GM18867 (cell line): ENCODE measurements around the gene BICRA.
A peak's percentile ranks its signal among the peaks of the same experiment; 100 is the strongest.
"Not testable (repeated sequence)": the region's sequence is repeated elsewhere in the genome, so short reads cannot be mapped to it uniquely, and the experiment has no call there.

Experiments used
- ATAC-seq: cut with Tn5 transposase; IDR thresholded peaks from one replicate; pipeline ENCODE4 v1.9.1; 2021; ENCODE audit warnings: mild to moderate bottlenecking, moderate library complexity; ENCODE audit not compliant: unreplicated experiment

BICRA gene

GRCh38 chr19:47608969-47609905, at the start of gene BICRA:
BICRA (plus strand) TSS chr19:47609134; CDS start chr19:47673575, 64,441 bp downstream.
- peak; percentile 53 for ATAC-seq

GRCh38 chr19:47560999-47561398, 47.9 kb upstream of the BICRA start:
- no peak for ATAC-seq

DNA sequence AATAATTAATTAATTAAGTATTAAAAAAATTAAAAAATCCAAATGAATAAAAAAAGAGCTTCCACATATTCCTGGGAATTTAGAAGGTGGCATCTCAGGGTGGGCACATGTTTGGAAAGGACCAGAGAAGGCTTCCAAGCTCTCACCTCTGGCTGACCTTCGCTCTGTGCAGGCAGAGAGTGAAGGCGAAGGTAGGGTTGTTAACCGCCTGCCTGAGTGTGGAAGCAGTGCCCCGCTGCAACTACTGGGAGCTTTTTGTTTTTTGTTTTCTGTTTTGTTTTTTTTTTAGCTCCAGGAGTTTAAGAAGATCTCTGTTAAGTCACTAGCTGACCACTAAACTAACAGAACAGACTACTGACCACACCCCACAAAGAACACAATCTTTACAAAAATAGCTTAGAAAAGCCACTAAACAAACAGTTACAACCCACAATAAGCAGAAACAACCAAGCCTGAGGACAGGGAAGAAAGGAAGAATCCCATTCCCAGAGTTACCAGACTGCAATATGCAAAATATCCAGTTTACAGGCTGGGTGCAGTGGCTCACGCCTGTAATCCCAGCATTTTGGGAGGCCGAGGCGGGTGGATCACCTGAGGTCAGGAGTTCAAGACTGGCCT, 47.4 kb upstream of the BICRA start:
- ATAC-seq, result no peak

DNA sequence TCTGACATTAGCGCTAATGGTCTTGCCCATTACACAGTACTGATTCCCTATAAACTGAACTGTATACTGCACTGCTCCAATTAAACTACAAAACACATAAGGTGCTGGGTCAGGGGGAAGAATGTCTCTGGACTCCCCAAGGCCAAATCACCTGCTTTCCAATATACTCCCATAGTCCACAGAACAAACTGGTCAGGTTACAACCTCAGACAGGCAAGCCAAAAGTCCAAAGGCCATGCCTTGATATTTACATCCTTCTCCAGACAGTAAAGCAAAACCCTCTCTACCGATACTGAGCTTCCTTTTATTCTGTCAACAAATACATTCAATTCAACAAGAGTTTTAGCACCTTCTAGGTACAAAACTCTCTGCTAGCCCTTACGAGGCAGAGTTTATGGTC, 44.9 kb upstream of the BICRA start:
- ATAC-seq, result no peak

DNA sequence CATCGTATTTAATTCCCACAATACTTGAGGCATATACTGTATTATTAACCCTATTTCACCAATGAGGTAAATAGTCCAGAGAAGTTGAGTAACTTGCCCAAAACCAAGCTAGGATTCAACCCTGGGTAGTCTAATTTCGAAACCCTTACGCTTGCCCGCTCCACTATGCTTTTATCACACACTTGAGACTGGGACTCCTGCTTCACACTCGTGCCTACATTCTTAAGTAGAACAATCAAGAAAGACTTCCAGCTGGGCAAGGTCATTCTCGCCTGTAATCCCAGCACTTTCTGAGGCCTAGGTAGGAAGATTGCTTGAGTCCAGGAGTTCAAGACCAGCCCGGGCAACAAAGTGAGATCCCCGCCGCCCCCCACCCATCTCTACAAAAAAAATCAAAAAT, 39.6 kb upstream of the BICRA start:
- no peak for ATAC-seq

GRCh38 chr19:47572635-47573034, 36.3 kb upstream of the BICRA start:
- ATAC-seq, result no peak

DNA sequence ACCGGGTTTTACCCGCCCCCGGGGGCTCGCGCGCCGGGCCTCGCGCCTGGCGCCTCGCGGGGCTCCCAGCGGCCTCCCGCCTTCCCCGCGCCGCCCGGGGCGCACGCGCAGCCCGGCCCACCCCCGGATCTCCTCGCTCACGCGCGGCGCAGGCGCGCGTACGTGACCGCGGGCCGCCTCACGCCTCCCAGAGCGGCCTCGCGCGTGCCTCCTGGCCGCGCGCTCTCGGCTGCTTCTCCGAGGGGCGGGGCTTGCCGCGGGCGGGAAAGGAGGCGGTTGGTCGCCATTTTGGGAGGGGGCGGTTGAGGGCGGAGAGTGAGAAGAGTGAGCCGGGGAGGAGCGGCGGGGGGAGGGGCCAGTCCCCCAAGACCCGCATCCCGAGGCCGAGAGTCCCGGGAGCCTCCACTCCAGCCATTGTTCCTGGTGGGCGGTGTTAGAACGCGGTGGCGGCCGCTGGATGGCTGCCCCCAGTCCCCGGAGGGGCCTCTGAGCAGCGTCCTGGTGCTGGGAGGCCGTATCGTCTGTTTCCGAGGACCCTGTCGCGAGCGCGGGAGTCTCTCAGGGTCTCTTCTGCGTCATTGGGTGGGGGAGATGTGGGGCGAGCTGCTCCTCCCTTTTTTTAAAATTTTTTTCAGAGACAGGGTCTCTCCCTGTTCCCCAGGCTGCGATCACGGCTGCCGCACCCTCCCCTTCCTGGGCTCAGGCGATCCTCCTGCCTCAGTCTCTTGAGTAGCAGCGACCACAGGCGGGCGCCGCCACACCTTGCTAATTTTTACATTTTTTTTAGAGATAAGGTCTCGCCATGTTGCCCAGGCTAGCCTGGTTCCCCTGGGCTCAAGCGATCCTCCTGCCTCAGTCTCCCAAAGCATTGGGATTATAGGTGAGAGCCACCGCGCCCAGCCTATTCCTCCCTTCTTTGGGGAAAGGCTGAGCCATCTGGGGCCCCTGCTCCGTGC, 35.6 kb upstream of the BICRA start, which contains the start of gene ZNF541:
ZNF541 (minus strand) TSS at position 78 of the 956 bp plus-strand sequence. CDS start 17,292 bp downstream, outside the sequence.
- no peak for ATAC-seq

- no peak for ATAC-seq
These were observed 28.5 kb upstream of the BICRA start for GRCh38 chr19:47580397-47580796.

- no peak for ATAC-seq
These were observed 27.2 kb upstream of the BICRA start for GRCh38 chr19:47581605-47582319.

GRCh38 chr19:47582320-47582909, 26.5 kb upstream of the BICRA start:
- no peak for ATAC-seq

DNA sequence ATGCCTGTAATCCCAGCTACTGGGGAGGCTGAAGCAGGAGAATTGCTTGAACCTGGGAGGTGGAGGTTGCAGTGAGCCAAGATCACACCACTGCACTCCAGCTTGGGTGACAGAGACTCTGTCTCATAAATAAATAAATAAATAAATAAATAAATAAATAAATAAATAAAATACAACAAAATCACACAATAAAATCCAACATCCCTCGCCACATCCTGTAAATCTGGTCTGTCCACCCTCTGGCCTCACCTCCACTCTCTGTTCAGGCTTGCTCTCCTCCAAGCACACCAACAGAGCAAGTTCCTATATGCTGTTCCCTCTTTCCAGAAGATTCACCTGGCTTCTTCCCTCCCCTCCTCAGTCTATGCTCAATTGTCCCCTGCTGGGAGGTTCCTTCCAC, 25.8 kb upstream of the BICRA start:
- not testable (repeated sequence) for ATAC-seq

DNA sequence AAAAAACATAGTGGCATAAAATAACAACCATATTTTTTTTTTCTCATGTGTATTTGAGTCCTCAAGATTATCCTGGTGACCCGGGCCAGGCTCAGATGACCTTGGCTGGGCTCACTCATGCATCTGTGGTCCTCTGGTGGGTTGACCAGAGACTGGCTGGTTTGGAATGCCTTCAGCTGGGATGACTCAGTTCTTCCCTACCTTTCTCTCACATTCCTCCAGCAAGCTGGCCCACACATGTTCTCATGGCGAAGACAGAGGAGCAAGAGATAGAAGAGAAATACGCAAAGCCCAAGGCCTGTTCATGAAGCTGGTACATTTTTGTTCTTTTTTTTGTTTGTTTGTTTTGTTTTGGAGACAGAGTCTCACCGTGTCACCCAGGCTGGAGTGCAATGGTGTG, 21.6 kb upstream of the BICRA start:
- no peak for ATAC-seq

- ATAC-seq, result no peak
These were observed 19.1 kb upstream of the BICRA start for GRCh38 chr19:47589824-47590223.

GRCh38 chr19:47593860-47594259, 15.1 kb upstream of the BICRA start:
- no peak for ATAC-seq

- ATAC-seq, result no peak
These were observed 13.0 kb upstream of the BICRA start for GRCh38 chr19:47595944-47596343.

- no peak for ATAC-seq
These were observed 10.3 kb upstream of the BICRA start for GRCh38 chr19:47598407-47599349.

GRCh38 chr19:47599671-47600245, 9.2 kb upstream of the BICRA start:
- not testable (repeated sequence) for ATAC-seq
